Measurements from ENCODE around the gene HMX2.

GRCh38 chr10:123149568-123150270, 1.8 kb downstream of the HMX2 start:
- TF ChIP-seq CTCF (IDR thresholded peaks at IDR 0.05; ENCODE audit: poor library complexity, severe bottlenecking) = no peak
- peak; percentile 82 for TF ChIP-seq EZH2 (IDR thresholded peaks at IDR 0.05; ENCODE audit: borderline replicate concordance, insufficient read depth, low read length, poor library complexity, severe bottlenecking)
- TF ChIP-seq POLR2AphosphoS5 (IDR thresholded peaks at IDR 0.05) = no peak
- peak; percentile 33 for TF ChIP-seq MXI1 (conservative IDR thresholded peaks at IDR 0.05; ENCODE audit: poor library complexity, severe bottlenecking)
- no peak for TF ChIP-seq SMC3 (conservative IDR thresholded peaks at IDR 0.05; ENCODE audit: poor library complexity)
- TF ChIP-seq EP300 (conservative IDR thresholded peaks at IDR 0.05; ENCODE audit: poor library complexity, severe bottlenecking) = no peak
- TF ChIP-seq REST (IDR thresholded peaks at IDR 0.05; ENCODE audit: borderline replicate concordance) = no peak
- TF ChIP-seq RAD21 (conservative IDR thresholded peaks at IDR 0.05) = no peak
- TF ChIP-seq TAF1 (IDR thresholded peaks at IDR 0.05; ENCODE audit: low read depth) = no peak

Measured in neural cell (in vitro differentiated cells).